Lower leg skin (tissue), 4 donors: Measurements from ENCODE around the gene C10orf95. TPM values are rescaled to one million over a fixed set of nuclear protein-coding genes. Genes with fewer than 3 reads are reported as not detected.

Experiments used
- DNase-seq, 2 donors: peaks; one replicate each; pipeline ENCODE4 v3.0.0-alpha.2; 2019; ENCODE audit warnings: low spot score in 2 of 2
- H3K4me3 ChIP-seq: fragments of 200-600 bp; sonication (generic); 2 replicates; pipeline ENCODE4 v1.5.1; 2017; ENCODE audit warnings: mild to moderate bottlenecking, low read depth; ENCODE audit not compliant: poor library complexity, severe bottlenecking
- CTCF ChIP-seq, 3 donors: fragments of 450-650 bp; IDR thresholded peaks; one replicate each; pipeline ENCODE4 v1.5.1; 2016; ENCODE audit warnings: antibody characterized with exemption in 3 of 3, mild to moderate bottlenecking in 3 of 3, moderate library complexity in 2 of 3
- POLR2A ChIP-seq, 2 donors: fragments of 450-650 bp; IDR thresholded peaks; one replicate each; pipeline ENCODE4 v1.6.1; 2016 to 2017; ENCODE audit warnings: antibody characterized with exemption in 2 of 2, mild to moderate bottlenecking in 1 of 2, moderate library complexity in 1 of 2
- WGBS, 2 donors: methylation state at CpG; one replicate each; pipeline ENCODE4 v1.1.5; 2018; 5-methylcytosine and 5-hydroxymethylcytosine counted together
- intact Hi-C: fragments of 100-400 bp; cut with DNase I; formaldehyde crosslinking; loops from one replicate; pipeline ENCODE4 v1.15.0; 2023; ENCODE audit warnings: low total_unique reads
- total RNA-seq, 4 donors: library from RNA; depleted of rRNA; stranded (reverse); fragments of >200 nt; gene quantifications; one replicate each; pipeline ENCODE4 v1.1.0, GENCODE V29; 2016

Gene C10orf95
- total RNA-seq, 4 donors from 2014 or later: 7.6 to 17.3 (median 11.5) TPM

GRCh38 chr10:102409604-102410428 is 41.5 kb downstream of the C10orf95 start:
- 21 to 25% methylated on average over 19 to 24 of the region's 24 CpGs for WGBS, 2 donors
- intact Hi-C loops: no loop called here
- TF ChIP-seq CTCF (IDR thresholded peaks at IDR 0.05): no peak
- no peak for TF ChIP-seq POLR2A (IDR thresholded peaks at IDR 0.05)
- H3K4me3 ChIP-seq: no peak overlapping the region
- no peak for DNase-seq

DNA sequence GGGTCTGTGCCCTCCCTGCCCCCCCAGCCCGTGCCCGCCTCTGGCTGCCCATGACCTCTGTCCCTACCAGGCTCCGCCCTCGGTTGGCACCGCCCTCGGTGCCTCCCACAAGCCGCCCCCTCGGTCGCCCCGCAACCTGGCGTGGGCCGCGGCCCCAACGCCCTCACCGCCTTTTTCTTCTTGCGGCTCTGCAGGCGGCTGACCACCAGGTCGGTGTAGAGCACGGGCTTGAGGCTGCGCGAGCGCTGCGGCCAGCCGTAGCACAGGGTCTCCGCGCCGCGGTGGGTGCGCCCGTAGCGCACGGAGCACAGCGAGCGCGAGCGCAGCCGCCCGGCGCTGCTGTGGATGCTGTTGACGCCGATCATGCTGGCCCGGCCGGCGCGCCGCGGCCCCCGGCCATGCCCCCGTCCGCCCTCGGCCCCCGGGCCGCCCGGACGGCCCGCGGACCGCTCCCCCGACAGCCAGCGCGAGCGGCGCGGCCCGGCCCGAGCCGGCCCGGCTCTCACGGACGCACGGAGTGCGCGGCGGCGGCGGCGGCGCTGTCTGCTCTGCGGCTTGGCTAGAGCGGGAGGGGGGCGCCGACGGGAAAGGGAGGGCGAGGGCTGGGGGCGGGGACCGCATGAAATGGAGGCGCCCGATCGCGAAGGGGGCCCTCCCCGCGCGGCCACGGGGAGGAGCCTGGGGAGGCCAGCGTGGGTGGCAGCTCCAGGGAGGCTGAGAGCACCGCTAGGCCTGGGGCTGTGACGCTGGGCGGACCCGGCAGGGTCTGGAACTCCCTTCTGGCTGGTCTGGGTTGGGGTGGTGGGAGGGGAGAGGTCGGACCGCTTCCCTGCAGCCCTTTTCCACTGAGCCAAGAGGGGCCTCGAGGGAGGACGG is 42.4 kb downstream of the C10orf95 start:
- TF ChIP-seq CTCF (IDR thresholded peaks at IDR 0.05): no peak
- no peak for TF ChIP-seq POLR2A (IDR thresholded peaks at IDR 0.05)
- intact Hi-C loops: no loop called here
- DNase-seq: no peak
- H3K4me3 ChIP-seq: no peak overlapping the region
- 1 to 2% methylated on average over 49 to 50 of the region's 103 CpGs for WGBS, 2 donors

DNA sequence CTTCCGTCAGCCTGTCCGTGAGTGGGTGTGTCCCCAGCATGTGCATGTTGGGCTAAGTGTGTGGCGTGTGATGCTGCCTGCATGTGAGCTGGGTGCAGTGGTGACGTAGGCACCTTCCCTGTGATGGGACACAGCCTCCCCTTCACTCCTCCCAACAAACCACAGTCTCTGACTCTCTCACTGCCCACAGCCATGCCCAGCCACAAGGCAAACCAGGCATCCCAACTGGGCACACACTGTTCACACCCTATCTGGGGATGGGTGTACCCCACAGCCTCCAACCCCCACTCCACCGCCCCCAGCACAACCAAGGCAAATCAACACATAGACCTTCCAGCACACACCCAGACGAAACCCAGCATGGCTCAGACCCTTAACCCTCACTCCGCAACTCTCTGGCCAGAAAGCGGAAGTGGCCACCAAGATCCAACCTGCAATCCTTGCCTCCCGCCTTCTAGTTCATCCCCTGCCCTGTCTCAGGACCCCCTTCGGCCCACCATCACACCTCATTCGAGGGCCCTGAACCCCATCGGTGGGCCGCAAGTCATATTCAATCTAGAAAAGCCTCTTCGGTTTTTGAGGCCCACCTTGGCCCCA is 43.1 kb downstream of the C10orf95 start:
- TF ChIP-seq CTCF (IDR thresholded peaks at IDR 0.05) (no peak), POLR2A (IDR thresholded peaks at IDR 0.05) (no peak)
- intact Hi-C loops: no loop called here
- H3K4me3 ChIP-seq: no peak overlapping the region
- WGBS, 2 donors: 47 to 54% methylated on average over 14 of the region's 14 CpGs
- DNase-seq: no peak

- no peak overlapping the region for H3K4me3 ChIP-seq
- WGBS, 2 donors: 45 to 52% methylated on average over 13 of the region's 13 CpGs
- intact Hi-C loops: no loop called here
- no peak for DNase-seq
- TF ChIP-seq CTCF (IDR thresholded peaks at IDR 0.05) (no peak), POLR2A (IDR thresholded peaks at IDR 0.05) (no peak)
Measured at GRCh38 chr10:102407425-102408130, 43.8 kb downstream of the C10orf95 start.

DNA sequence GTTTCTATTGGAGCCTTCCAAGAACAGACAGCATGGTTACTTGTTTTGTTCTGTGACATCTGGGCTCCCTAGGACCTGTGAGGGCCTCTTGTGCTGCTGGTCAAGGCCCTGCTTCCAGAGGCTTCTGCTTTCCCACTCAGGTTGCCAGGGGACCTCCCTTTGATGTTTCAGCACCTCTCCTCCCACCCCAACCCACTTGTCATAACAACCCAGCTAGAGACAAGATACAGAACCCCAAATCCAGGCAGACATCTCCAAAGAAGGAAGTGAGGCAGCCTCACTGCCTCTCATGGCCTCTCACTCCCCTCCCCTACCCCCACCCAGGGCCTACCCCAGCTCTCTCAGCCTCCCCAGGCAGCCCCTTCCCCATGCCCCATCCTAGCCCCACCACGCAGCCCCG is 44.5 kb downstream of the C10orf95 start:
- intact Hi-C loops: no loop called here
- no peak overlapping the region for H3K4me3 ChIP-seq
- 92% methylated on average over 2 of the region's 2 CpGs for WGBS, 2 donors
- no peak for DNase-seq
- TF ChIP-seq CTCF (IDR thresholded peaks at IDR 0.05): no peak
- TF ChIP-seq POLR2A (IDR thresholded peaks at IDR 0.05): no peak
